HepG2 (cell line): ENCODE results near the gene ST7L. TPM values are rescaled to one million over a fixed set of nuclear protein-coding genes. Genes with fewer than 3 reads are reported as not detected.

Experiments used
- ATAC-seq: fragments of 200-7000 bp; cut with Tn5 transposase; 3 replicates; pipeline ENCODE4 v1.9.1; 2020; ENCODE audit warnings: mild to moderate bottlenecking, moderate library complexity
- BruUV-seq: library from RNA; stranded (reverse); fragments of 400-500 nt; replicated peaks from 2 replicates; lab custom pipeline; 2021; lab: Mats Ljungman, UMichigan
- CTCF ChIA-PET: fragments of 300-600 bp; formaldehyde crosslinking; extraction: SDS; loops from one replicate; lab custom pipeline; 2021; ENCODE audit warnings: low total read pairs, inconsistent platforms, low intra/inter-chr PET ratio; lab: Yijun Ruan, JAX
- POLR2A ChIA-PET: fragments of 350-600 bp; sonication (Branson Sonifier 250); formaldehyde crosslinking; loops from one replicate; lab custom pipeline; 2020; ENCODE audit warnings: antibody characterized with exemption, inconsistent platforms; lab: Yijun Ruan, JAX
- DNase-seq: peaks from one replicate; pipeline ENCODE4 v3.0.0-alpha.2; 2015; ENCODE audit warnings: low spot score
- FAIRE-seq: peaks from 3 replicates; lab custom pipeline; 2011; peaks lifted over from hg19 to GRCh38; lab: Jason Lieb, UNC
- H2AFZ ChIP-seq: one replicate; pipeline ENCODE4 v1.6.1; 2011; ENCODE audit warnings: low read length, inconsistent platforms
- H3K27ac ChIP-seq: fragments of 300-600 bp; 3 replicates; pipeline ENCODE4 v1.8.0; 2011; ENCODE audit warnings: mixed run types, mild to moderate bottlenecking, mixed read lengths, low read length, inconsistent platforms; ENCODE audit not compliant: insufficient read depth; ENCODE audit errors: extremely low read length
- H3K27me3 ChIP-seq, 2 experiments: fragments of 200-600 bp in 1 of 2; 2 replicates in 1 of 2; 3 replicates in 1 of 2; pipeline versions ENCODE4 v1.6.0 to v1.8.0; 2011; ENCODE audit warnings: low read length in 2 of 2, mild to moderate bottlenecking in 2 of 2, moderate library complexity in 2 of 2, inconsistent platforms in 1 of 2; ENCODE audit not compliant: insufficient read depth in 2 of 2, control insufficient read depth in 1 of 2
- H3K36me3 ChIP-seq, 2 experiments: fragments of 200-600 bp in 1 of 2; replicated peaks in 1 of 2; 2 replicates in 1 of 2; 3 replicates in 1 of 2; pipeline versions ENCODE4 v1.5.1 to v1.8.0; 2011; ENCODE audit warnings: low read length in 2 of 2, inconsistent platforms in 1 of 2; ENCODE audit not compliant: insufficient read depth in 2 of 2, control insufficient read depth in 1 of 2
- H3K4me1 ChIP-seq: 2 replicates; pipeline ENCODE4 v1.5.1; 2012; ENCODE audit warnings: low read length, inconsistent platforms; ENCODE audit not compliant: insufficient read depth
- H3K4me2 ChIP-seq: 2 replicates; pipeline ENCODE4 v1.6.0; 2011; ENCODE audit warnings: low read depth, low read length, inconsistent platforms
- H3K4me3 ChIP-seq, 3 experiments: fragments of 200-600 bp in 1 of 3; sonication (generic), shearing (Covaris generic) in 1 of 3; replicated peaks in 1 of 3; 2 replicates each; pipeline ENCODE4 v1.5.1; 2011 to 2016; ENCODE audit warnings: low read length in 3 of 3, inconsistent platforms in 2 of 3, low read depth in 2 of 3, mild to moderate bottlenecking in 2 of 3, control low read depth in 1 of 3, mixed read lengths in 1 of 3; ENCODE audit not compliant: insufficient read depth in 1 of 3
- H3K79me2 ChIP-seq: one replicate; pipeline ENCODE4 v1.6.1; 2011; ENCODE audit warnings: low read length, inconsistent platforms; ENCODE audit not compliant: insufficient read depth
- H3K9ac ChIP-seq: 2 replicates; pipeline ENCODE4 v1.6.0; 2011; ENCODE audit warnings: mild to moderate bottlenecking, low read depth, low read length, inconsistent platforms; ENCODE audit not compliant: insufficient read depth
- H3K9me3 ChIP-seq: 2 replicates; pipeline ENCODE4 v1.5.1; 2012; ENCODE audit warnings: mild to moderate bottlenecking, low read length
- H4K20me1 ChIP-seq: 2 replicates; pipeline ENCODE4 v1.6.0; 2011; ENCODE audit warnings: inconsistent platforms, mild to moderate bottlenecking, low read length, moderate library complexity; ENCODE audit not compliant: insufficient read depth
- ARID5B ChIP-seq: IDR thresholded peaks from 2 replicates; pipeline ENCODE4 v1.4.0; 2020; ENCODE audit warnings: mild to moderate bottlenecking, missing genetic modification reagents
- KAT7 ChIP-seq: IDR thresholded peaks from 2 replicates; pipeline ENCODE4 v1.6.1; 2018; ENCODE audit warnings: borderline replicate concordance, missing compliant biosample characterization
- PBX3 ChIP-seq: sonication (generic); formaldehyde crosslinking; IDR thresholded peaks from 2 replicates; pipeline ENCODE4 v1.8.1; 2023; ENCODE audit warnings: missing genetic modification reagents, inconsistent platforms, borderline replicate concordance
- PHF21A ChIP-seq: sonication (generic); formaldehyde crosslinking; IDR thresholded peaks from 2 replicates; pipeline ENCODE4 v1.5.0; 2020; ENCODE audit warnings: mild to moderate bottlenecking, missing genetic modification reagents
- TCF7 ChIP-seq: sonication (generic); IDR thresholded peaks from 2 replicates; pipeline ENCODE4 v1.6.1; 2016; ENCODE audit warnings: antibody characterized with exemption, low read depth
- THAP11 ChIP-seq: IDR thresholded peaks from 2 replicates; pipeline ENCODE4 v1.6.1; 2016; ENCODE audit warnings: missing biosample characterization, missing genetic modification reagents
- ZNF687 ChIP-seq: sonication (generic); formaldehyde crosslinking; IDR thresholded peaks from 2 replicates; pipeline ENCODE4 v1.5.1; 2020; ENCODE audit warnings: mild to moderate bottlenecking, missing genetic modification reagents, moderate library complexity
- ZNF772 ChIP-seq: sonication (generic); formaldehyde crosslinking; IDR thresholded peaks from 2 replicates; pipeline ENCODE4 v1.5.0; 2020; ENCODE audit warnings: mild to moderate bottlenecking, missing genetic modification reagents
- WGBS: methylation state at CpG from one replicate; pipeline ENCODE4 v1.1.6; 2017; ENCODE audit warnings: low lambda C conversion rate; 5-methylcytosine and 5-hydroxymethylcytosine counted together
- in situ Hi-C: cut with HindIII; loops from 2 replicates; pipeline ENCODE4 v1.10.0; 2017; ENCODE audit warnings: low pct_unique_long_range_greater_than_20kb; ENCODE audit not compliant: extremely low pct_ligation_motif_present
- intact Hi-C: fragments of 100-400 bp; cut with micrococcal nuclease; formaldehyde crosslinking; loops from one replicate; pipeline ENCODE4 v1.10.0; 2022; ENCODE audit not compliant: unreplicated experiment
- polyA plus RNA-seq, 8 experiments: library from polyadenylated mRNA; depleted of rRNA in 3 of 8; stranded (reverse) in 7 of 8; unstranded in 1 of 8; fragments of >200 nt; fragmentation: Illumina TruSeq in 4 of 8; extraction: Trizol in 4 of 8; gene quantifications; 2 replicates each; pipeline versions ENCODE4 v1.2.1 to v1.2.3, GENCODE V29; 2011 to 2016; ENCODE audit warnings: low read depth in 4 of 8, missing spikeins in 1 of 8, mixed read lengths in 1 of 8; ENCODE audit not compliant: insufficient read depth in 1 of 8
- total RNA-seq, 5 experiments: library from RNA; depleted of rRNA; stranded (reverse); fragments of >200 nt; fragmentation: Illumina TruSeq; extraction: Trizol; gene quantifications; 2 replicates each; pipeline ENCODE4 v1.2.3, GENCODE V29; 2016; ENCODE audit warnings: low read depth in 1 of 5

The ST7L gene
- total and polyA plus RNA-seq, 2 of the 13 experiments (the other 11 are each of a cell fraction or from before 2014, with no cell fraction given): 8.6 to 19.9 TPM

GRCh38 chr1:112538883-112539282 is 80.1 kb downstream of the ST7L start:
- Histone ChIP-seq H3K27me3 (no peaks in the 10 kb centered on the region), H4K20me1 (no peaks in the 10 kb centered on the region), H3K4me3 (no peak overlapping the region), H3K27ac (no peak overlapping the region), H3K4me2 (no peak overlapping the region), H3K9me3 (no peaks in the 10 kb centered on the region), H3K79me2 (no peaks in the 10 kb centered on the region), H2AFZ (no peak overlapping the region), H3K9ac (no peak overlapping the region), H3K36me3 (peaks cover 0 to 10% of the 10 kb centered on the region in 2 experiments; a peak in 2 of 5 replicates), H3K4me1 (no peaks in the 10 kb centered on the region)
- ChIA-PET CTCF (no interaction called here), POLR2A (no interaction called here)
- WGBS: 87% methylated on average over 3 of the region's 3 CpGs
- no TSS peak for BruUV-seq
- TF ChIP-seq THAP11 (CRISPR knock-in tag) (no peak), ZNF772 (CRISPR knock-in tag) (no peak), TCF7 (no peak), PBX3 (no peak), ARID5B (CRISPR knock-in tag) (no peak), PHF21A (CRISPR knock-in tag) (no peak), KAT7 (no peak), ZNF687 (CRISPR knock-in tag) (no peak)
- ATAC-seq (no peak), DNase-seq (no peak), FAIRE-seq (no peak)
- intact Hi-C loops: no loop called here
- in situ Hi-C loops: no loop called here
